GM12878 (cell line): ENCODE results near the gene CPB2.

Experiments
- CTCF ChIP-seq, 3 experiments: IDR thresholded peaks in 2 of 3; conservative IDR thresholded peaks in 1 of 3; 2 replicates each; pipeline ENCODE4 v1.5.1; 2011; ENCODE audit warnings: low read depth in 3 of 3, low read length in 3 of 3, mild to moderate bottlenecking in 3 of 3, control low read depth in 2 of 3, moderate library complexity in 2 of 3, inconsistent platforms in 1 of 3, mixed read lengths in 1 of 3; ENCODE audit not compliant: control insufficient read depth in 2 of 3, insufficient read depth in 1 of 3; ENCODE audit errors: extremely low read depth in 1 of 3
- EZH2 ChIP-seq: IDR thresholded peaks from 2 replicates; pipeline ENCODE4 v1.6.1; 2012; ENCODE audit warnings: low read depth, mild to moderate bottlenecking, control low read depth, inconsistent platforms, low read length, borderline replicate concordance; ENCODE audit not compliant: control insufficient read depth
- HDAC6 ChIP-seq: fragments of 200-600 bp; sonication (generic); IDR thresholded peaks from one replicate; pipeline ENCODE4 v1.8.0; 2017; ENCODE audit warnings: antibody characterized with exemption; ENCODE audit not compliant: unreplicated experiment
- MYC ChIP-seq: IDR thresholded peaks from 2 replicates; pipeline ENCODE4 v1.6.1; 2011; ENCODE audit warnings: mild to moderate bottlenecking, low read length, moderate library complexity, inconsistent platforms; ENCODE audit not compliant: insufficient read depth, insufficient replicate concordance, insufficient read length, severe bottlenecking
- REST ChIP-seq: IDR thresholded peaks from 2 replicates; pipeline ENCODE4 v1.6.1; 2012; ENCODE audit warnings: mild to moderate bottlenecking, low read depth, low read length
- TAF1 ChIP-seq: IDR thresholded peaks from 2 replicates; pipeline ENCODE4 v1.6.1; 2011; ENCODE audit warnings: mild to moderate bottlenecking, low read depth, low read length, borderline replicate concordance

- TF ChIP-seq REST (no peak), MYC (no peak), TAF1 (no peak), CTCF (IDR thresholded peaks at IDR 0.05 in 2 of 3, conservative IDR thresholded peaks at IDR 0.05 in 1 of 3; ENCODE audit: control insufficient read depth in 2 of 3, extremely low read depth in 1 of 3, insufficient read depth in 1 of 3, low read depth in 3 of 3, low read length in 3 of 3) (no peak), EZH2 (no peak), HDAC6 (no peak)
These were observed 31.9 kb upstream of the CPB2 start for GRCh38 chr13:46136688-46137087.
